Measurements from ENCODE around the gene PIP5K1B.
"Not testable (repeated sequence)": the region's sequence is repeated elsewhere in the genome, so short reads cannot be mapped to it uniquely, and the experiment has no call there.

PIP5K1B gene

DNA sequence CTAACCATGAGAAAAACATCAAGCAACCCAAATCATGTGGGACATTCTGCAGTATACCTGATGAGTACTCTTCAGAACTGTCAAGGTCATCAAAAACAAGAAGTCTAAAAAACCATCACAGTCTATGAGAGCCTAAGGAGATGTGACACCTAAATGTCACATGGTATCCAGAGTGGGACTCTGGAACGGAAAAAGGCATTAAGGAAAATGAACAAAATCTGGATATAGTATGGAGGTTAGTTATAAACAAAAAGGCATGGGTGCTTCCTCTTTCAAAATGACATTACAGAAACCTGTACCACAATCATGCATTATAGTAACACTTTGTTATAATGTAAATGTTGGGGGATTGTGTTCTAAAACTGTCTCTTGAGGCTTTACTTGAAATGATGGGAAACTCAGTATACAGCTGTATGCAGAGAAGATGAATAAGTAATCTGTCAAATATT is 261.5 kb downstream of the PIP5K1B start:
- no peak for DNase-seq

DNA sequence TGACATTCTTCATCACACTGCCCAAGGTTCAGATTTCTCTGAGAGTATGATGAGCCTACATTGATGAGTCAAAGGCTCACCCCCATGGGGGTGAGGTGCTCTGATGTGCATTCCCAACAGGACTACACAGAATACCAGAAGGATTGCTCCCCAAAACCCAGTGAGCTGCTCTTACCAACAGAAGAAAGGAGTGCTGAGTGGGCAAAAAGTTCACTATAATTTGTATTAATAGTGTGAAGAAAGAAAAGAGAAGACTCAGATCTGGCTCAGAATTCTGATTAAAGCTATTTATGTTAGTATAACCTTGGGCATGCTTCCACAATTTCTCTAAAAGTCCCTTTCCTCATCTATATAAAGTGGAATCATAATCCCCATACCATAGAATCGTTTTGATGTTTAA is 262.8 kb downstream of the PIP5K1B start:
- no peak for DNase-seq

DNA sequence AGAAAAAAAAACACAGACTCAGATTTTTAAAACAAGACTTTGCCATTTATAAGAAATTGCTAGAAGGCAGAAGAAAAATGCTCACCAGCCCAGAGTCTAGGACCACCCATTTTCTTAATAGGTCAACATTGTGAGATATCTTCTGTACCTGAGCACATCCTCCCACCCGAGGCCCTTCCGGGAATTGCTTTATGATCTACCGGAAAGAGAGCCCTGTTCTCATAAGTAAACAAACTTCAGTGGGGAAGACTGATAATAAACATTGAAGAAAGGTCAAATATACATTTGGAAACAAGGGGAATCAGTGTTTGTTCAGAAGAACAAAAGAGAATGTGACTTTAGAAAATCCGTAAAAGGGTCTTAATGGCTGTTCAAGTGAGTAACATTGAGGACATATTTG is 264.5 kb downstream of the PIP5K1B start:
- DNase-seq: no peak

DNA sequence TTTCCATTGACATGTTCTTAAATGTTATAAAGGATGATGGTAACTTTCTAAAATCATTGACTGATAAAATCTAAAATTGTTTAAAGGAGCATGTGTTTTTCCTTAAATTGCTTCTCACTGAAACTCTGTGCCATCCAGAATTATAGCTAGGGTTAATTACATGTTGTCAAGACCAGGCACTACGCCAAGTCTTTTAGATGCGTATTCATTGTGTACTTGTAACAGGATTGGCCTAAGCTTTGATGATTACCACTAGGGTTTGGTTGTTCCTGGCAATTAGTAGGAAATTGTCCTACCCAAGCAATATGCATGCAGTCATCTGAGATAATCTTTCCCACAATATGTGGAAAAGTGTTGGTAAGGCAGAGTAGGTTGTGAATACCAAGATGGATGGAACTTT is 265.1 kb downstream of the PIP5K1B start:
- DNase-seq: no peak

DNA sequence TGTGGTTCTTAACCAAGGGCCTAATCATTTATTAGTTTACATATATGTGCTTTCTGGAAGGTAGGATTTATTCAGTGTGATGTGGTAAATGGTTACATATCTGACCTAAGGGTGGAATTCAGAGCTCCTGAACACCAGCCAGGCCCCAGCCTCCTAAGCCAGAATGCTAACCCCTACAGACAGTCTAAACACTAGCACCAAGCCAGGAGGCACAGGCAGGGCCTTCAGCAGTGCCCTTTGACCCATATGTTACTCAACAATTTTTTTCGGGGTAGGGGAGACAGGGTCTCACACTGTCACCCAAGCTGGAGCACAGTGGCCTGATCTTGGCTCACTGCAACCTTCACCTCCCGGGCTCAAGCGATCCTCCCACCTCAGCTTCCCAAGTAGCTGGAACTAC is 268.6 kb downstream of the PIP5K1B start:
- DNase-seq: no peak

DNA sequence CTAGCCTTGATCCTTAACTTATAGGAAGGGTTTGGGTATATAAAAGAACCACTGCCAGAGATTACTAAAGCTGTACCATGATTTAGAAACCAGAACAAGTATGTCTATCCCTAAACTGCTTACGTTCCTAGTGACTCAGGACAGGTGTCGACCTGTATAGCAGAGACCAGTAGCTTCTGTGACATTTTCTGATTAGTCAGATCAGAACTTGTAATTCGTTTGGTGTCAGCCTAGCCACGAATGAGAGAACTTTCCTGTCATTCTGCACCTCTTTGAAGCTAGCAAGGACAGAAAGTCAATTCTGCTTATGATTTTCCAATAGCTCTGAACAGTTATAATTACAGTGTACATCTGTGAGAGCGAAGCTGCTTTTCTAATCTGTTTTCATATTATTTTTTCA is 269.4 kb downstream of the PIP5K1B start:
- no peak for DNase-seq

DNA sequence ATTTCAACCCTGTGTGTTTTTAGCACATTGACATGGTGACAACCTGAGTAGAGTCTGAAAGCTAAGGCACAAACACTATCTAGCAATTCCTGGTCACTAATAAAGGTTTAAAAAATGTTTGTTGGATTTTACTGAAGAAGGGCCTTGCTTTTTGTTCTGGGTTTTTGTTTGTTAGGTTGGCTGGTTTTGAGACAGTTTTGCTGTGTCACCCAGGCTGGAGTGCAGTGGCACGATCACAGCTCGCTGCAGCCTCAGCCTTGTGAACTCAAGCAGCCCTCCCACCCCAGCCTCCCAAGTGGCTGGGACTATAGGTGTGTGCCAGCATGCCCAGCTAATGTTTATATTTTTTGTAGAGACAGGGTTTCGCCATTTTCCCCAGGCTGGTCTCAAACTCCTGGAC is 269.9 kb downstream of the PIP5K1B start:
- no peak for DNase-seq

DNA sequence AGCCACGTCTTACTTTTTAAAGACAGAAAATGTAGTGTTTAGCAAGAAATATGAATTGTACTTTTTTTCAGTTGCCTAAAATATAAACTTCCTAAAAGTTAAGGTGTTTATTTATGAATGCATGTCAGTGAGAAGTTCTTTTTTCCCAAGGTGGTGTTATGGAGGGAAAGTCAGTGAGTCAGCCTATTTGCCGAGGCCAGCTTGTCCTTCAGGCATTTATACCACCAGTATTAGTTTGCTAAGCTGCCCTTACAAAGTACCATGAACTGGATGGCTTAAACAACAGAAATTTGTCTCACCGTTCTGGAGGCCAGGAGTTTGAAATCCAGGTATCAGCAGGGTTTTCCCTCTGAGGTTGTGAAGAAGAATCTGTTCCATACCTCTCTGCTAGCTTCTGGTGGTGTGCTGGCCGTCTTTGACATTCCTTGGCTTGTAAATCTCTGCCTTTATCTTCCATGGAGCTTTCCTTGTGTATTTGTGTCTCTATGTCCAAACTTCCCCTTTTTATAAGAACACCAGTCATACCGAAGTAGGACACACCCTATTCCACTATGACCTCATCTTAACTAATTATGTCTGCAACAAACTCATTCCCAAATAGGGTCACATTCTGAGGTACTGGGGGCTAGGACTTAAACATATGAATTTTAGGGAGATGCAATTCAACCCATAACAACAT is 270.5 kb downstream of the PIP5K1B start:
- DNase-seq: no peak

DNA sequence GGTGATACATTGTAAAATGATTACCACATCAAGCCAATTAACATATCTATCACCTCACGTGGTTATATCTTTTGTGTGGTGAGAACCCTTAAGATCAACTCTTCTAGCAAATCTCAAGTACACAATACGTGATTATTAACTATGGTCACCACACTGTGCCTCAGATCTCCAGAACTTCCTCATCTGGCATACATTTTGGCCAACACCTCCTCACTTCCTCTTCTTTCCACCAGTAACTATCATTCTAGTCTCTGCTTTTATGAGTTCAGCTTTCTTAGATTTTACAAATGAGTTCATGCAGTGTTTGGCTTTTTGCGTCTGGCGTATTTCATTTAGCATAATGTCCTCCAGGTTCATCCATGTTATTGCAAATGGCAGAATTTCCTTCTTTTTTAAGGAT is 273.0 kb downstream of the PIP5K1B start:
- no peak for DNase-seq

DNA sequence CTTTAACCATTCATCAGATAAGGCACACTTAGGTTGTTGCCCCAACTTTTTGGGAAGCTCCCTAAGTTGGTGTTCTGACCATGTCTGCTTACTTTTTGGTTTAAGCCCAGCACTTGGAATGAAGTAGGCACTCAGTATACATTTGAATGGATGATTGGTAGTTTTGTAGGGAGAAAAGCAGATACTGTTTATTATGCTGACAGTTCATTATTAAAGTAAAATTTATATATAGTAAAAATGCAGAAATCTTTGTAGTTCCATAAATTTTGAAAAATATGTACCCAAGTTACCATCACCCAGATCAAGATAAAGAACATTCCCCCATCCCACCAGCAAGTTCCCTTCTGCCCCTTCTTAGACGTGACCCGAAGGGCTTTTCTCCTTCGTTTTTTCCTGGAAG is 273.5 kb downstream of the PIP5K1B start:
- no peak for DNase-seq

DNA sequence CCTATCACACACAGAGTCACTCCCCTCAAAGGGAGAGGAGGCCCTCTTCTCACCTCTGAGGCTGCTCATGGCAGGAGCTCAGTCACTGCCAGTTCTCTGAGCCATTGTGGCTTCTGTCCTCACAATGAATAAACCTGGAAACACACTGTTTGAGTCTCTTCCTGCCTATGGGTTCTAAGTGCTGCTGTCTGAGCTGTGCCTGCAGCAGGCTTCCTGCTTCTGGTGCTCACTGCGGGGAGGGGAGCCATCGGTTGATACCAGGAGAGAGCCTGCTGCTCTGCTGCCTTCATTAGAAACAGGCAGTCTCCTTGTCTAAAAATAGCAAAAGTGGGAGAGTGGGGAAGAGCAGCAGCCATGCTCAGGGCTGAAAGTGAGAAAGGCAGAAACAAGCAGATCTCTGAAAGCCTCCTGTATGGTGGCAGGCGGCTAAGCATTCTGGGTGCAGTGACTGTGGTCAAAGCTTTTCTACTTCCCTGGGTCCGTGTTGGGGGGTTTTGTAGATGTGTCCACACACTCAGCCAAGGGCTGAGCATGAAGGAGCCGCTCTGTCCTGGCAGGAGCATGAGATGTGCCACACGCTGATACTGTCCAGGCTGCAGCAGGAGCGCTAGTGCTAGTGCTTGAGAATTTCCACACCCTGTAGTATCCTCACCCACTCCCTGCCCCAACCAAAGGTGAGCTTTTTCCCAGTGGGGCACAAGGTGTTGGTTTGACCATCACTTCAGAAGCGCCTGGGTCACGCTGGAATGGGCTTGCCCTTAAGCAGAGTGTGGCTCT is 274.7 kb downstream of the PIP5K1B start:
- DNase-seq: no peak

DNA sequence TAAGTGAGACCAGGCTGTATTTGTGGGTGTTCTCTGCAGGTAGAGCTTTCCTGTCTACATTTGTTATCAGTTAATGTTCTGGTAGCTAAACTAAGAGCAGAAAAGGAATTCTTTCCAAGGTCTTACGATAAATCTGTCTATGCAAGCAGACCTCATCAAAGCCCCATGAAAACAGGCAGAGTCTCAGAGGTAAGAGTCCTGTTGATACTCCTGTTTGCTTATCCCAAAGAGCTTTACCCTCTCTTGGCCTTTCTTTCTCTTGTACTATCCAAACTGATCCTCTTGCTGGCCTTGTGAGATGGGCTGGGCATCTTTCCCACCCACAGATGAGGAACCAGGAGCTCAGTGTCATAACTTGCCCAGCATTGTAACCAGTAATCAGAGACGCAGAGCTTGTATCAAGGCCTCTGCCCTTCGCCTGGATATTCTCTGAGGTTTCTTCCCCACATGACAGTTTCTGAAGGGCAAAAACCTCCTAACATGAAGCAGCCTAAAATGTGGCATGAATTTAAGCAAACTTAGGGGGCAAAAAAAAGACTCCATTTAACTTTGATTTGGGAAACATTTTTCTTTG is 275.4 kb downstream of the PIP5K1B start:
- no peak for DNase-seq

DNA sequence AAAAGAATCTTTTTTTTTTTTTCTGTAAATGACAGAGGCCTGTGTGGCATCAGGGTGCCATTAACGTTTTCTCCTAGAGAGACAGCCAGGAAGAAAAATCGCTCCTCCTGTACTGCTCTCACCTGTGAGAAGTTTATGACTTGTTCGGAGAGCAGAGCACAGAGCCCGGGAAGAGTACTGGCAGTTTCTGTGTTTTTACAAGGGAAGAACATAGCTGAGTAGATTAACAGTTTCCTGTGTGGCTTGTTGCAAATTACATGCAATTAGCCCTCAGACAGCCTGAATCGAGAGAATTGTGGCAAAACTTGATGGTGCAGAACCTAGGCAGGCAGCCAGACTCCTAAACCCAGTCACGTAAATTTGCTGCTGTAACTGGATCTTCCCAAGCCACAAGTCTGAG is 276.7 kb downstream of the PIP5K1B start:
- no peak for DNase-seq

DNA sequence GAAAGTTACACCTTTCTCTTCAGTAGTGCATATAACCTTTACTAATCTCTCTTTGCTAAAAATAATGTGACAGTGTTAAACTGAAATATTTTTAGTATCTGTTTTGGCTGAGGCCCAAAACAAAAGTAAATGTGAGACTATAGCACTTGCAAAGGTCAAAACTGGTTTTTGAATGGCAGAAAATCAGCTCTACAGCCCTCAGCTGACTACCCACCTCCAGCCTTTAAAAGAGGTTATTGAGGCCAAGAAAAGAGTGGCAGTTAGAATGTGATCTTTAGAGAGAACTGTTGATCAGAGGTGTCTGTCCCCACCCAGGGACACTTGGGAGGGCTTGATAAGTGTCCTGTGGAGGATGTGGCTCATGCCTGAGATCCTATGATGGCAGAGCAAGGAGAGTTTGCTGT is 278.0 kb downstream of the PIP5K1B start:
- DNase-seq: no peak

DNA sequence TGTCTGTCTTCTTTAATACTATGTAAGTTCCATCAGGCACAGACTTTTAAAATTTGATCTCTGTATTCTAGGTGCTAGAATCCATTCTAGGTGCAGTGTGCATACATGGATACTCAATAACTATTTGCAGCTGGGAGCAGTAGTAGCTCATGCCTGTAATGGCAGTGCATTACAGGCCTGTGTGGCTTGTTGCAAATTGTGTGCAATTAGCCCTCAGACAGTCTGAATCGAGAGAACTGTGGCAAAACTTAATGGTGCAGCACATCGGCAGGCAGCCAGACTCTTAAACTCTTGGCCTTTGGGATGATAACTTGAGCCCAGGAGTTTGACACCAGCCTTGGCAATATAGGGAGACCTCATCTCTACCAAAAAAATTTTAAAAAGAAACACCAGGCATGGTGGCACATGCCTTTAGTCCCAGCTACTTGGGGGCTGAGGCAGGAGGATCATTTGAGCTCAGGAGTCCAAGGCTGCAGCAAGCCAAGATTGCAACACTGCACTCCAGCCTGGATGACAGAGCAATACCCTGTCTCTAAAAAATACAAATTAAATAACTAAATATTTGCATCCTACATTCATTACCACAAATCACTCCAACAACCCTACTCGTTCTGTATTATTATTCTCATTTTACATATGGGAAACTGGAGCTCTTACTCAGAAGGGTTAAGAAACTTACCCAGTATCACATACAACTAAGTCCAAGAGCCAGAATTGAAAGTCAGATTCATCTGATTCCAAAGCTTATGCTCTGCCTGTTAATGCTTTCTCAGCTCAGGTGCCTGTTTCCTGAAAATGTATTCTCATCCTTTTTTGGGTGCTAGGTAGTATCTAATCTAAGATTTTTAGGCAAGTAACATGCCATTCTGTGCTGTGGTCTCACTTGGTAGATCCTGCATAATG is 278.7 kb downstream of the PIP5K1B start:
- no peak for DNase-seq

DNA sequence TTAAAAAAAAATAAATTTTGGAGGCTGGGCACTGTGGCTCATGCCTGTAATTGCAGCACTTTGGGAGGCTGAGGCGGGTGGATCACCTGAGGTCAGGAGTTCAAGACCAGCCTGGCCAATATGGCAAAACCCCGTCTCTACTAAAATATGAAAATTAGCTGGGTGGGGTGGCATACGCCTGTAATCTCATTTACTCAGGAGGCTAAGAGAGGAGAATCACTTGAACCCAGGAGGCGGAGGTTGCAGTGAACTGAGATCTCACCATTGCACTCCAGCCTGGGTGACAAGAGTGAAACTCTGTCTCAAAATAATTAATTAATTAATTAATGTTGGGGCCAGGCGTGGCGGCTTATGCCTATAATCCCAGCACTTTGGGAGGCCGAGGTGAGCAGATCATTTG is 281.9 kb downstream of the PIP5K1B start:
- DNase-seq: not testable (repeated sequence)

DNA sequence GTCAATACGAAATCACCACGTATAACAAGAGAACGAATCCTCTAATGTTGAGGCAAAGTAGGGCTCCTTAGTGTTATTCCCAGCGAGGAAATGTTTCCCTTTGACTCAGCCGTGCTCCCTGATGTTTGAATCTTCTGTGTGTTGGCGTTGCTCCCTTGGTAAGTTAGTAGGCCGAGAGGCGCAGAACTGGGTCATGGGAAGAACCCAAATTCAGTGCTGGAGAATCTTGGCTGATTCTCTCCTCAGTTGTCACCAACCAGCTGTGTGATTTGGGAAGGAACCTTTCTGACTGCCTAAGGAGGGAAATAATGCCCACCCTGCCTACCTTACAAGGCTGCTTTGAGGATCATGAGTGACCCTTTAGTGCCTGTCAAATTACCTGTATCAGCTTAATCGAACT is 286.4 kb downstream of the PIP5K1B start:
- DNase-seq: no peak

DNA sequence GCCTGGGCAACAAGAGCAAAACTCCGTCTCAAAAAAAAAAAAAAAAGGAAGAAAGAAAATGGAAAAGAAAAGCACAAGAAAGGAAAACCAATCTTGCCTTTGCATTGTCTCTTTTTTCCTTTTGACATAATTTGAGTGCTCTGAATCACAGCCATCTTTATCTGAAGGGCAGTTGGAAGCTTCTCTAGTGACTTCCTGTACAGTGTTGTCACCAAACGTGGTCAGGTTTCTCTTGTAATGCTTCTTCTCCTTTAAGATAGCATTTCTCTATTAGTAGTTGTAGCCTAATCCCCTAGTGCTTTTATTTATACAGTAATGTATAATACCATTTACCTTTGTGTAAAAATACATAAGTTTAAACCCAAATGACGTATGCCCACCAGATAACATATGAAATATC is 290.7 kb downstream of the PIP5K1B start:
- no peak for DNase-seq

DNA sequence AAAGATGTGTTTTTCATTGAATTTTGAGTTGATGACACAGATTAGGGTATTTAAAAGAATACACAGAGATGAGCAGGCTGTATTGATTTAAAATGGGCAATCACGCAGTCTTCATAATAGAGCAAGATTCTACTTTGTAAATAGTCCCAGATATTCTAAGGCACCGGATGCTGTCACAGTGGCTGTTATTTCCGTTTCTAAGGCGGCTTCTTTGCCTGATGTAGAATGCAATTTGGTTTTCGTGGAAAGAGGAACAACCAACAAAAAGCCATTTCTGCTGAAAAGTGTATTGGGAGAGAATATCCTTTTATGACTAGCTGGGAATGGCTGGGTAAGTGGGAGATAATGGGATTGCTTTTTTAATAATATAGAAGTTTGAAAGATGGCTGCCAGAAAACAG is 291.4 kb downstream of the PIP5K1B start:
- no peak for DNase-seq

DNA sequence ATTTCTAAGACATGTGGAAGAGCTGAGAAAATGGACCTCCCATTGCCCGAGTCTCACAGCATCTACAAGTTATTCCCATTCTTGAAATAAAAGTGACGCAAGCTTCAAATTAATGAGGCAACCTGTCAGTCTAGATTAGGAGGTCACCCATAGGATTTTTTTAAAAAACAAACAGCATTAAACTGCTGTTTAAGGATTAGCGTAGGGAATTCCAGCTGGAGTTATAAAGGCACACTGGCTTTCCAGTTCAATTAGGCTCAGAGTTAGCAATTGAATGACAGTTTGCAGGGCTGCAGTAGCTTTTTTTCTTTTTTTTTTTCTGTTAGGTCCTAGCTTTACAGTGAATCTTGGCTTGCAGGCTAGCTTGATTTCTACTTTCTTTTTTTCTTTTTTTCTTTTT is 292.6 kb downstream of the PIP5K1B start:
- no peak for DNase-seq

DNA sequence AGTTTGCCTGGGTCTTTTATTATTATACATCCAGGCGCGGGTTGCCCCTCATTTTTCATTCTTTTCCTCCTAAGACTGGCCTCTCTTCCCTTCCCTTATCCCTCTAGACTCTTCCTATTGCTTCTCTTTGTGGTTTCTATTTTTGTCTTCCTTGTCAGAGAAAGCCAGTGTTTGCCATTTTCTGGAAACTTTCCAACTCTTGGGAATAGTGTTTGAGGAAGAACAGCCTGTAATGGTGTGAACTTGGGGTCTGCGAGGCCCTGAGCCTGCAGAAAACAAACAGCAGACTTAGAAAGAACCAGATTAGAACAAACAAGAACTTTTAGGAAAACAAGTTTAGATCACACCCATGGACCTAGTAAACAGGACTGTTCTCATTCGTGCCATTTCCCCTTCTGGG is 293.3 kb downstream of the PIP5K1B start:
- no peak for DNase-seq

DNA sequence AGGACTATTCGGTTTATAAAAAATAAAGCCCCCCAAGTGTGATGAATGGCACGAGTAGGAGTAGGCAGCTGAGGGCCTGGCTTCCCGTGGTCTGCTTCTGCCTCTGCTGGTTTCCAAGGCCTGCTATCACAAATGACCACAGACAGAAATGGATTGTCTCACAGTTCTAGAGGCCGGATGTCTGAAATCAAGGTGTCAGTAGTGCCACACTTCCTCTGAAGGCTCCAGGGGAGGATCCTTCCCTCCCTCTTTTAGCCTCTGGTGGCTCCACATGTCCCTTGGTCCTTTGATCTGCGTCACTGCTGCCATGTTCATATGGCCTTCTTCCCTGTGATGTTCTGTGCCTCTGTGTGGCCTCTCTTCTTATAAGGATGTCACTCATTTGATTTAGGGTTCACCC is 293.8 kb downstream of the PIP5K1B start:
- DNase-seq: no peak

DNA sequence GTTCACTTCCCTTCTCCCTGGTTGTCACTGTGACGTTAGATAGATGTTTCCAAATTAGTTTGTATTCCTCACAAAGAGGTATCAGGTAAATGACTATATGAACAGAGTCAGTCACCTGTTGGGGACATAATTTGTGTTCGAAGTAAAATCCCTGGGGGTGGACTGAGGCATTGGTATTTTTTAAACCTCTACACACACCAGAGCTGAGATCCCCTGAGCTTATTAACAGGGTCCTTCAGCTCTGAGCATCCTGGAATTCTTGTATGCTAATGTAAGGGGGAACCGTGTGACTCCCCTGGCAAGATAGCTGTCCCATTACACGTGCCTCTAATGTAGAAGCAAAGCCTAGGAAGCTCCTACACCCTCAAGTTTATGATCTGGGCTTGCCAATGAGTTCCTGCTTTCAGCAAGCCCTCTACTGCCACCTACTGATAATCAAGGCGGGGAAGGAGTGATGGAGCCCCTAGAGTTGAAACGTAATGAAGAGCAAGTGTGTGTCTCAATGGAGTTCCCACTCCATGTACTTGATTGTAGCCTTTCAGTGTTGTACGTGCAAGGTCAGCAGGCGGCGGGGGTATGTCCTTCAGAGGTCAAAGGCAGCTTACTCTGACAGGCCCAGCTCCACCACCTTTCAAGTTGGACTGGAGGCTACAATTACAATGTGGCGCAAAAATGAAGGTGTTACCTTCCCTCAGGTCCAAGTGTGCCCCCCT is 294.5 kb downstream of the PIP5K1B start:
- peak; percentile 28 for DNase-seq
